NCI-H748 treated with DMSO at 0.1 percent for 48 hours (cell line): Measurements from ENCODE around the gene SPATA18.

ENCODE experiments used
- DNase-seq: peaks from one replicate; lab custom pipeline; 2025; lab: John Stamatoyannopoulos, UW

Gene SPATA18, protein sequence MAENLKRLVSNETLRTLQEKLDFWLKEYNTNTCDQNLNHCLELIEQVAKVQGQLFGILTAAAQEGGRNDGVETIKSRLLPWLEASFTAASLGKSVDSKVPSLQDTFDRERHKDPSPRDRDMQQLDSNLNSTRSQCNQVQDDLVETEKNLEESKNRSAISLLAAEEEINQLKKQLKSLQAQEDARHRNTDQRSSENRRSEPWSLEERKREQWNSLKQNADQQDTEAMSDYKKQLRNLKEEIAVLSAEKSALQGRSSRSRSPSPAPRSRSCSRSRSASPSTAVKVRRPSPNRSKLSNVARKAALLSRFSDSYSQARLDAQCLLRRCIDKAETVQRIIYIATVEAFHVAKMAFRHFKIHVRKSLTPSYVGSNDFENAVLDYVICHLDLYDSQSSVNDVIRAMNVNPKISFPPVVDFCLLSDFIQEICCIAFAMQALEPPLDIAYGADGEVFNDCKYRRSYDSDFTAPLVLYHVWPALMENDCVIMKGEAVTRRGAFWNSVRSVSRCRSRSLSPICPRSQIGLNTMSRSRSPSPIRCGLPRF

DNA sequence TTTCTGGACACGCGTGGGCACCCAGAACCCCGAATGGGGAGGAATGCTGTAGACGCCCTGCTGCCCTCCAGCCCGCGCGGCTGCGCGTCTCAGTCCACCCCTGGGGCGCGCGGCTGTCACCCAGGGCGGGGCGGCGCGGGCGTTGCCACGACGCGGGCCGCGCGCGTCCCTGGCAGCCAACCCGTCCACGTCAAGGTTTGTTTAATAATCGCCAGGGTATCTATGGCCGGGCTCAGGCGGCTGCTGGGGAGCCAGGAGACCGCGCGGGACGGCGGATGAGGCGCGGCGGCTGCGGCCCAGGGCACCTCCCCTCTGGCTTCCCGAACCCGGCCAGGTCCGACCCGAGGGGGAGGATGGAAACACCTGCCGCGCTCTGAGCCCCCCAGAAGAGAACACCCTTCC lies at the start of gene SPATA18:
Gene SPATA18 (plus strand): TSS at position 92 of the 402 bp plus-strand sequence. CDS start 401 bp downstream, outside the sequence.
- no peak for DNase-seq

- no peak for DNase-seq
These were observed 49.5 kb upstream of the SPATA18 start for GRCh38 chr4:52001616-52002015.

DNA sequence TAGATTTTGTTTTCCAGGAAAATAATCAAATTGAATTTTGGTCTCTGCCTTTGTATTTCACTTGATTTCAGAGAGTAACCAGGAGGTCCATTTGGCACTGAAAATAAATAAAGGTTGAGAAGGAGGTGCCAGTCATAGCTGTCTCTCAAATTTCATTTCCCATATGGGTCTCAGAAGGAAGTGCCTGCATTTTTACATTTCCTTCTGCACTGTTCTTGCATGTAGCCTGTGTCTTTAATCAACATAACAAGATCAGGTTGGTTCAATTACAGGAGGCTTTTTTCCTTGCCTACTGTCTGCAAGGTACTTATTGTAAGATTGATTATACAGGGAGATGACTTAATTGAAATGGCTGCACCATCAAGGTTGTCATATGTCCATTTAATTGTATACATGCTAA lies 46.7 kb upstream of the SPATA18 start:
- DNase-seq, result no peak

- no peak for DNase-seq
These were observed 45.4 kb upstream of the SPATA18 start for GRCh38 chr4:52005604-52006273.

DNA sequence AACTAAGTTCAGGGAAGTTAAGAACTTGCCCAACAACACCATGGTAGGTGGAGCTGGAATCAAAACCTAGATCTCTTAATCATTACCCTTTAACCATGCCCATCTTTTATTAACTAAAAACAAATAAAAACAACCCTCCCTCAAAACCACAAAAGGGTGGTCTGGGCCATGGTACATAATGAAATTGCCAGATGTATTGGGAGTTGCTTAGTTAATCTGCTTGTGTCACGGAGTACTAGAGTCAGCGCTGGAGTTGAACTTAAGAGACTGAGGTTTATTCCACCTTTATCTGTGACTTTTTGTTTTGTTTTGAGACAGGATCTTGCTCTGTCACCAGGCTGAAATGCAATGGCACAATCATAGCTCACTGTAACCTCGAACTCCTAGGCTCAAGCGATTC lies 44.2 kb upstream of the SPATA18 start:
- DNase-seq, result no peak

DNA sequence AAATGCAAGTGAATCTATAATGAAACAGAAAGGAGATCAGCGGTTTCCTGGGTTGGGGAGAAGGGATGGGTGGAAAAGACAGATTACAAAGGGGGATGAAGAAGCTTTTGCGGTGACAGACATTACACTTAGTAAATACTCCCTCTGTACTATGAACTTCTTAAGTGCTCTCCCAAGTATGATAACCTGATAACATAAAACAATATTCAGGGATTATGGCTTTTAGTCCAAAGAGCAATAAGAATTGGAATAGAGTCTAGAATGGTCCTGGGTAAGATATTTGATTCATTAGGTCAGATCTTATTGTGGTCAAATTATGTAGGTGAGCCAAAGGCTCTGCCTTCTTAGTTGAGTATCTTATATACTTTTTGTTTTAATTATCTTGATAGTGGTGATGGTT lies 40.1 kb upstream of the SPATA18 start:
- no peak for DNase-seq

DNA sequence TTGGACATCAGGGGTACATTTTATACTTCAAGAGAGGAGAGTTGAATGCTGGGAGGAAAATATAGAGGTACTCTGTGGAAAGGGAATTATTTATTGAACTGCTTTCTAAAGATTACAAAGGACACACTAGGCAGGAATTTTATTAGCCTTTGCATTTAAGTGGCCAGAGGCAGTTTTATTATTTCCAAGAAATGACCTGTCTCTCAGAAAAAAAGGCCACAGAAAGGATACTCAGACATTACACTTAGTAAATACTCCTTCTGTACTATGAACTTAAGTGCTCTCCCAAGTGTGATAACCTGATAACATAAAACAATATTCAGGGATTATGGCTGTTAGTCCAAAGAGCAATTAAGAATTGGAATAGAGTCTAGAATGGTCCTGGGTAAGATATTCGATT lies 38.5 kb upstream of the SPATA18 start:
- no peak for DNase-seq

DNA sequence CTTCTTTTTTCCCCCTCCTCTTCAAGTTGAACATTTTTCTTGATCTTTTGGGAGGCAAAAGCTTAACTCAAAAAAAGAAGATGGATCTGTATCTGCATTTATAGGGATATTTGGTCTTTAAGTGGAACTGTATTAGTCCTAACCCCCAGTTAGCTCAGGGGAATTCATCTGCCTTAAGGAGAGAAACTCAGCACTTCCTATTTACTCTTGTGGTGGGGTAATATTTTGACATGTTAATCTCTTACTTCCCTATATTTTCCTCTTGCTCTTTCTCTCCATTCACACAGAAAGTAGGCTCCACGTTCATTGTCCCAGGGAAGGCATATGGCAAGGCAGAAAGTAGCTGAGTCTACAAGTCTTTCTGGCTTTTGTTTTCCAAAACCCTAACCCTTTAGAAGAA lies 36.2 kb upstream of the SPATA18 start:
- no peak for DNase-seq

- DNase-seq, result no peak
These were observed 35.7 kb upstream of the SPATA18 start for GRCh38 chr4:52015366-52015765.

- no peak for DNase-seq
These were observed 34.1 kb upstream of the SPATA18 start for GRCh38 chr4:52016981-52017380.

- DNase-seq, result no peak
These were observed 33.3 kb upstream of the SPATA18 start for GRCh38 chr4:52017814-52018213.

DNA sequence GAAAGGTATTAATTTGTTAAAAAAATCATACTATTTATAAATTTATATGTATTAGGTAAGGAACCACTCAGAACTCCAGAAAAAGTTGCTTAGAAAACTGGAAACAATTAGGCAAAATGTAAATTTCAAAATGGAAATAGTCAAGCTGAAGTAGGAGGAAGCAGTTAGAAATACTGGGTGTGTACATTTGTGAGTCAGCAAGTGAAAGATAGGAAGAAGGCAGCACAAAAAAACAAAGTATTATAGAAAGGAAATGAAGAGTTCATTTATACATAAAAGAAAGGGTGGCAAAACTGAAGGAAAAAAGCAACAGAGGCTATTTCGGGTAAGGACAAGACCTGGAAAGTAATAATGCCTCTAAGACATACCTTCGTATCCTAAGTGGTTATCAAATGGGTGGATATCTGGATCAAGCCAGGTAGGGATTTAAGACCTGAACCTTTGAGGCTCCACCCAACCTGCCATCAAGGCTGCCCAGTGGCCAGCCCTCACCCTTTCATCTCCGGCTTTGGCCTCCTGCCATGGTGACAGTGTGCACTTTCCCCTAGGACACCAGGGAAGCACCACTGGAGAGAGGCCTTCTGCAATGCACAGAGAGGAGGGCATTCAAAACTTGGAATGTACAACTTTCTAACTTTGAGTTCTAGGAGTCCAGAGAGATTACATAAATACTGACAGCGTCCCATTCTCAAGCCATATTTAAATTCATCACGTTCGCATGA lies 31.0 kb upstream of the SPATA18 start, which contains the start of gene LRRC66:
Gene LRRC66 (minus strand): TSS at position 428 of the 722 bp plus-strand sequence. CDS start 2,750 bp downstream, outside the sequence.
- DNase-seq, result no peak

GRCh38 chr4:52028970-52029369 lies 22.1 kb upstream of the SPATA18 start:
- DNase-seq, result no peak

DNA sequence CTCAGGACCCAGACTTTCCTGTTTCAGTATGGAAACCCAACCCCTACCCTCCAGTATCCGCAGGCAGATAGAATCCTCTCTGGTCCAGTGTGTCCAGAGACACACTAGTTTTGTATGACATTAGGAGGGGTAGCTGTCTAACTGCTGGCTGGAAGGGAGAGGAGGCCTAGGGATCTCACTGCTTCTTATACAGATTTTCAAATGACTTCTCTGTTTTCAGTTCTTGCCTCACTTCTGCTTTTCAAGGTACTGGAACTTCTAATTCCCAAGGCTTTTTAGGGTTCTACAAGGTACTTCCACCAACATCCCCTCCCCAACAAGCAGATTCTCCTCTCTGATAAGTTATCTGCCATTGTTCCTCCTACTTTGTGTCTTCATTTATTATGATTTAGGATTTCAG lies 19.1 kb upstream of the SPATA18 start:
- no peak for DNase-seq

- no peak for DNase-seq
These were observed 15.9 kb upstream of the SPATA18 start for GRCh38 chr4:52035190-52035589.

- DNase-seq, result no peak
These were observed 14.1 kb upstream of the SPATA18 start for GRCh38 chr4:52036886-52037530.

DNA sequence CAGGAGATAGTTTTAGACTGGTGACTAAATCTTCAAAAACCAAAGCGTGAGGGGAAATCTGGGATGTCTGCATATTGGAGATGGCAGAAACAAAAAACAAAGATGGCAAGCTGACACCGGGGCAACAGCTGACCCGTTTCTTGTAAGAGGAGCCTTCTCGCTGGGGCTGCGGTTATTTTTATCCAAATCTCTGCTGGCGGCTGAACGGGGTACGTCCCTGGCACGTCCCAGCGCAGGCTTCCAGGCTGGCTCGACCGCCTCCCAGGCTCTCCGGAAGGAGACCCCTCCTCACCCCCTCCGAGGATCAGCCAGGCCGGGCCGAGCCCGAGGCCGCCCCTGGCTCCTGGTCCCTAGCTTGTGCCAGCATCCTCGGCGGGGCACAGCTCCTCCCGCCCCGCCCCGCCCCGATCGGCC lies 13.4 kb upstream of the SPATA18 start:
- no peak for DNase-seq

DNA sequence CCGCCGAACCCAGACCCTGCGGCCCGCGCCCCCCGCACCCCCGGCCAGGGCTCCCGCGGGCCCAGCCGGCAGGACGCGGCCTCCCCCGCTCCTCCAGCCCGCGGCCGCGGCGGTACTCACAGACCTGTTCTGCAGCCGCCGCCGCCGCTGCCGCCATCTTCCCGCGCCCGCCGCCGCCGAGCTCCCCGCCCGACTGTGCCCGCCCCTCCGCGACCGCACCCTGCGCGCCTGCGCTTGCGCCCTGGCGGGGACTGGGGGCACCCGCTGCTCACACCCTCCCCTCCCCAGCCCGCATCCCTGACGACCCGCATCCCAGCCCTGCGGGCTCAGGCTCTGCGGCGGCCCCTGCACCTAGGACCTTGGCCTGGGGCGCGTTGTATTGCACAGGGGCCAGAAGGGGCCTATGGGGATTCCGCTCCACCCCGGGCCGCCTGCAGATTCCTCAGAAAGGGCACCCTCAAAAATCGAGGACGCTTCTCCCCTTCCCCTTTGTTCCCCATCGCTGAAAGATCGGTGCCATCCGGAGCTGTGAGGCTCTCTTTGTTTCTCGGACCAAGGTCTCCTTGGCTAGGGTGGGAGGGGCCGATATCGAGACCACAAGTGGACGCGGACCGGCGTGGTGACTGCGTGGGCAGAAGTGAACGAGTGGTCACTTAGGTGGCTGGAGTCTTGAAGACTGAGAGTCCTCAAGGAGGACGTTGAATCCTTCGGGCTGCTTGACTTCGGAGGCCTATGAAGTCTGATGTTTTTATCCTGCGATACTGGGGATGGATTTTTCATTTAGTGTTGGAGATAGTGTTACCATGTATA lies 12.8 kb upstream of the SPATA18 start, which contains the start of gene SGCB:
Gene SGCB (minus strand): TSS at position 197 of the 810 bp plus-strand sequence. CDS start 40 bp downstream, at position 157.
- peak; percentile 3 for DNase-seq

DNA sequence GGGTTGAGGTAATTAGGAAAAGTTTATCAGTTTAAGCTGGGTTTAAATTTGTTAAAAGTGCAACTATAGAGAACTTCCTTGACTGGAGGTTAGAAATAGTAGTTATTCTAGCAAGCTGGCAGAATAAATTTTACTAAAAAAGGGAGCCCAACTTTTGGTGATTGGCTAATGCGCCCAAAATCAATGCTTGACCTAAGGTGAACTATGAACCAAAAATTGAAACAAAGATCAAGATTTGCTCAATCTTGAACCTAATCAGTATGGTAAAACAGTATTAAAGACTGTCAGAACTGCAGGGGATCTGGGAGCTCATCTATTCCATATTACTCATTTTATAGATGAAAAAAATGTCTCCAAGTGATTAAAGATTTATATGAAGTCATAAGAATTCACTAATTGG lies 6.1 kb upstream of the SPATA18 start:
- no peak for DNase-seq

GRCh38 chr4:52049266-52049665 lies 1.8 kb upstream of the SPATA18 start:
- DNase-seq, result no peak
